ENCODE measurements around the gene TRA2A.

- TF ChIP-seq POLR2A (IDR thresholded peaks at IDR 0.05): no peak
- no peak for TF ChIP-seq CTCF (IDR thresholded peaks at IDR 0.05)
Observed at GRCh38 chr7:23456093-23456492, 75.7 kb downstream of the TRA2A start.
